ENCODE data around the gene ASXL1. TPM values are rescaled to one million over a fixed set of nuclear protein-coding genes. Genes with fewer than 3 reads are reported as not detected.

ASXL1 gene
- total and polyA plus RNA-seq, 10 of the 15 experiments (the other 5 are each of a cell fraction or from before 2014, with no cell fraction given) = 11.0 to 87.6 (median 56.8) TPM

GRCh38 chr20:32357869-32358631, at the start of gene ASXL1 (continued):
- TF ChIP-seq SIN3A (IDR thresholded peaks at IDR 0.05; ENCODE audit: low read depth, low read length) (no peak; the same call in 1 of the 2 replicates), MAX (IDR thresholded peaks at IDR 0.05; ENCODE audit: low read depth, low read length) (0 out of 2 replicates have a peak, but pooled peaks have one; percentile 56), POU2F2 (IDR thresholded peaks at IDR 0.05; ENCODE audit: borderline replicate concordance, low read depth, low read length) (peak; percentile 21; the same call in 1 of the 3 replicates), CBX3 (IDR thresholded peaks at IDR 0.05; ENCODE audit: borderline replicate concordance, low read depth) (no peak), PKNOX1 (IDR thresholded peaks at IDR 0.05) (peak; percentile 57; the same call in 1 of the 2 replicates), SREBF2 (IDR thresholded peaks at IDR 0.05; ENCODE audit: low read length) (no peak), YY1 (IDR thresholded peaks at IDR 0.05; ENCODE audit: low read depth, low read length) (peak; percentile 98), BCL11A (IDR thresholded peaks at IDR 0.05; ENCODE audit: low read depth, low read length) (no peak), IKZF2 (IDR thresholded peaks at IDR 0.05) (peak; percentile 65 to 84; a peak in 2 of 4 replicates), ETV6 (conservative IDR thresholded peaks at IDR 0.05 in 1 of 2, IDR thresholded peaks at IDR 0.05 in 1 of 2; ENCODE audit: borderline replicate concordance in 1 of 2, low read depth in 1 of 2) (no peak; a peak in 1 of 4 replicates), EED (IDR thresholded peaks at IDR 0.05; ENCODE audit: low read depth) (no peak), WRNIP1 (IDR thresholded peaks at IDR 0.05; ENCODE audit: borderline replicate concordance, low read depth, low read length) (no peak), BMI1 (IDR thresholded peaks at IDR 0.05; ENCODE audit: borderline replicate concordance) (no peak), MLLT1 (IDR thresholded peaks at IDR 0.05) (0 out of 2 replicates have a peak, but pooled peaks have one; percentile 77), JUND (IDR thresholded peaks at IDR 0.05; ENCODE audit: low read depth, low read length) (no peak), RBBP5 (conservative IDR thresholded peaks at IDR 0.05) (no peak), EP300 (IDR thresholded peaks at IDR 0.05; ENCODE audit: borderline replicate concordance in 1 of 2, control insufficient read depth in 1 of 2, low read depth in 2 of 2, low read length in 2 of 2) (no peak), MEF2A (IDR thresholded peaks at IDR 0.05; ENCODE audit: insufficient read depth, low read depth, low read length) (no peak; the same call in 1 of the 2 replicates), SPI1 (IDR thresholded peaks at IDR 0.05; ENCODE audit: borderline replicate concordance, insufficient read depth, low read depth, low read length) (no peak; the same call in none of the 2 replicates), SUPT20H (IDR thresholded peaks at IDR 0.05; ENCODE audit: borderline replicate concordance, control insufficient read depth, low read depth, low read length) (no peak), SREBF1 (IDR thresholded peaks at IDR 0.05; ENCODE audit: low read length) (peak; percentile 70), CUX1 (IDR thresholded peaks at IDR 0.05; ENCODE audit: insufficient replicate concordance, low read depth, low read length) (no peak)
